HG02870 (cell line): ENCODE data around the gene ADAM22.

ENCODE experiments used
- ATAC-seq: cut with Tn5 transposase; IDR thresholded peaks from one replicate; pipeline ENCODE4 v1.9.1; 2021; ENCODE audit warnings: mild to moderate bottlenecking, moderate library complexity; ENCODE audit not compliant: unreplicated experiment

The ADAM22 gene

DNA sequence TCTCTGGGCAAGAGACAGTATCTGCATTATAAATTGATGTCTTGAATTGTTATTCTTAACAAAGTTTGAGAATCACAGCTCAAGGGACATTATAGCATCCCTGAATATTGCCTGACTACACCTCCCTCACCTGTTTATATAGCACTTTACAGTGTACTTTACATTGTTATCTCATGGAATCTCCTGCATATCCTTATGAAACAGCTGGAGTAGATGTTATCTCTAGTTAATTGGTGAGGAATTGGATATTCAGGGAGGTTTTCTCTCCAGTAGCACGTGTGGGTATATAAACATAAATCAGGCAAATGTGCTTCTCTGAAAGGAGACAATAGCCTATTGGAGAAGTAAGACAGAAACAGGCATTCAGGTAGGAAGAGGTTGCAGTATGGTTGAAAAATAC is 168.6 kb downstream of the ADAM22 start:
- ATAC-seq: no peak

DNA sequence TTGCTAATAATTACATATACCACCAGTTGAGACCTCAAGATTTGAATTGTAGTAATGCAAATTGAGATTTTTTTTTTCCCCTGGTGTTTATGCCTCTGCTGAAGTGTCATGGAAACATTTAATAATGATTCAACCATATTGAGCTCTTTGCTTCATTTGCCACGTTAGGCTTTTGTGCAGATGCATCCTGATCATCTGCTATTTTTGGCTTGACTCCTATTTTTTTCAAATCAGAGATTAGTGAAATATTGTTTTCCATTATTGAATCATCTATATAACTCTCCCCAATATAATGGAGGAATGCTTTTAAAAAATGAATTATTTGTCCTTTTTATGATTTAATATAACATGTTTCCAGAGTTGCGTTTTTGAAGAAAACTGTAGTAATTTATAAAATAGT is 170.7 kb downstream of the ADAM22 start:
- no peak for ATAC-seq

GRCh38 chr7:88105231-88105630 is 171.2 kb downstream of the ADAM22 start:
- ATAC-seq: no peak

DNA sequence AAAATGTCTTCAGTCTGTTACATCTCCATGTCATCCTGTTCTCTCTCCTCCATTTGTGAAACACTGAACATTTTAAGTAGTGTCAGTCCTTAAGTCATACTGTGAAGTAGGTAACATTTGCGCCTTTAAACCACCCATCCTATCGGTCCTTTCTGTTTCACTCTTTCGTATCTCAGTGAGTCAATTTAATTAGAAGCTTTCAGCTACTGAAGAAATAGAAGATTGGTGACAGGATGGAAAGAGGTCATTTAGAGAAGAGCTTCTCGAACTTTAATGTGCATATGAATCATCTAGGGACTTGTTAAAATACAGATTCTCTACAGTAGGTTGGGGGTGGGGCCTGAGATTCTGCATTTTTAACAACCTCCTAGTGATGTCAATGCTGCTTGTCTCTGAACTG is 172.4 kb downstream of the ADAM22 start:
- no peak for ATAC-seq

- ATAC-seq: no peak
These were observed 175.6 kb downstream of the ADAM22 start for GRCh38 chr7:88109612-88110011.

- ATAC-seq: no peak
These were observed 177.2 kb downstream of the ADAM22 start for GRCh38 chr7:88111140-88111743.

DNA sequence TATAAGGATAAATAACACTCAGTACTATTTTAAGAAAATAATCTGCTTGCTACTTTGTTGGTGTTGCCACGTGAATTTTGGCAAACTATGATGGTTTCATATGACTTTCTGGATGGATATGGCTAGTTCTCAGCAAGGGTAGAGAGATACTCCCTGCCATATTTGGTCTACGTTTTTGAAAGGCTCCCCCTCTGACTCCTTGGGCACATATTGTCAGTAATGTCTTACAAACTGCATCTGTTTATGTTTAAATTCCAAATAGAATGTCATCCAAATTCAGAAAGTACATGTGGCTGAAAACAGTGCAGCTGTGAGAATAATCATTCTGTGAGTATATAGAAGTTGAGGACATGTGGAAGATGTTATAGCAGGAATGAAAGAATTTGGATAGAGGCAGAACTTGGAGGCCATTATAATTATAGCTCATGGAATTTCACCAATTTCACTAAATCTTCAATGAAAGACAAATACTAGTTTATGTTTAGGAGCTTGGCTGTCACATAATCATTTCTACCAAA is 178.0 kb downstream of the ADAM22 start:
- ATAC-seq: no peak

DNA sequence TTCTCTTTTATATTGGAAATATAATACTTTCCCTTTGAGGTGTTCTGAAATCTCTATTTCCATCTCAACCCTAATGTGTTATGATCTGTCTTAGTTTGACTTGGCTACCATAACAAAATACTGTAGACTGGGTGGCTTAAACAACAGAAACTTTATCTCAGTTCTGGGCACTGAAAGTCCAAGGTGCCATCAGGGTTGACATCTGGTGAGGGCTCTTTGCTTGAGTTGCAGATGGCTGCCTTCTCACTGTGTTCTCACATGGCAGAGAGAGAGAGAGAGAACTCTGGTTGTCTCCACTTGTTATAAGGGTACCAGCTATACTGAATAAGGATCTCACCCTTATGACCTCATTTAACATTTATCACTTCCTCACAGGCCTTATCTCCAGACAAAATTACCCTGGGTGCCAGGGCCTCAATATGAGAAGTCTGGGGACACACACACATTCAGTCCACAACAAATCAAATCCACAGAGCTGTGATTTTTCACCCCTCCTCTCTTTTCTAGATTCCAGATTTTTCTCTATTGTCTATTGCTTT is 181.3 kb downstream of the ADAM22 start:
- no peak for ATAC-seq

DNA sequence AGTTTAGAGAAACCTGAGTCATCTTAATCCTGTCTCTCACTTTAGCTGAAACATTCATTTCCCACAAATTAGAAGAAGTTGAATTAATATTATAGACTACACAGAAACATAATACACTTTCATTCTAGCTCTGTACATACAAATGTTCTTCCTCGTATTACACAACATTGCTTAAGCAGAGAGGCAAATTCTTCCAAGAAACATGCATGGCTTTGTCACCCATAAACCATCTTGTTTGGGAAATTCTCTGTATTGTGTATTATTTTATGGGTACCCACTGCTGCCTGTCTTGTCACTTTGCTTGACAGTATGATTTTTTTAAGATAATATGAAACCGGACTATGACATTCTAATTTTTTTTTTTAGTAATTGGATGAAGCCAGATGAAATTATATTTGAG is 181.8 kb downstream of the ADAM22 start:
- ATAC-seq: no peak

DNA sequence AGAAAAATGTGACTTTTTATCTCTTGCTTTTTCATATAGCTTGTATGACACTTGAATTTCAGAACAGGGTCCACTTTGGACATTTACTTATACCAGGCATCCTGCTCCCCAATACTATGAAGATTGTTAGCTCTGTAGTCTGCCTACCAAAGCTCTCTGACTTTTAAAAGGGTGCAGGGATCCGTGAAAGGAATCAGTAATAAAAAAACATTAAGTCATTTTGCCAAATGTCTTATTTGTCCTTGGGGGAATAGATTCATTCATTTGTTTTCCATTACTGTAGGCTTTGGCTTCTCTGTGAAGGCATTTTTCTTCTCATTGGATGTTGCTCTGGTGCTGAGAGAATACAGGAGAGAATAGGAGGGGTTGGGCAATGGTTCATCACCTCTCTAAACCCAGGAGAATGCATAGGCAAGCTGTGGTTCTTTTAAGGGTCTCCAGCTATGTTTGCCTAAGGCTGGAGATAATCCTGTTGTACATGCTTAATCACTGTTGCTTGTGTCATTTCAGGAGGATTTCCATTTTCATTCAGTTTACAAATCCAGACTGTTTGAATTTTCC is 182.3 kb downstream of the ADAM22 start:
- ATAC-seq: no peak

- ATAC-seq: no peak
These were observed 183.3 kb downstream of the ADAM22 start for GRCh38 chr7:88117325-88117724.

DNA sequence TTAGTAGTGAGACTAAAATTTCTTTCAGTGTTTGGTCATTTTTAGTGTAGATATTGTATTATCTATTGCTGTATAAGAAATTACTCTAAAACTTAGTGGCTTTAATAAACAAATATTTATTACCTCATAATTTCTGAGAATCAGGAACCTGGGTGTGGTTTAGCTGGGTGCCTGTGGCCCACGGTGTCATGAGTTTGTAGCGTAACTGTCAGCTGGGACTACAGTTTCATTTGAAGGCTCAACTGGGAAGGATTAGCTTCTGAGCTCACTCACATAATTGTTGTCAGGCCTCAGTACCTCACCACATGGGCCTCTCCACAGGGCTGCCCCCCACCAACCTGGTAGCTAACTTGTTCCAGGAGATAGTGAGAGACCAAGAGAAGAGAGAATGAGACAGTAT is 187.3 kb downstream of the ADAM22 start:
- ATAC-seq: no peak

DNA sequence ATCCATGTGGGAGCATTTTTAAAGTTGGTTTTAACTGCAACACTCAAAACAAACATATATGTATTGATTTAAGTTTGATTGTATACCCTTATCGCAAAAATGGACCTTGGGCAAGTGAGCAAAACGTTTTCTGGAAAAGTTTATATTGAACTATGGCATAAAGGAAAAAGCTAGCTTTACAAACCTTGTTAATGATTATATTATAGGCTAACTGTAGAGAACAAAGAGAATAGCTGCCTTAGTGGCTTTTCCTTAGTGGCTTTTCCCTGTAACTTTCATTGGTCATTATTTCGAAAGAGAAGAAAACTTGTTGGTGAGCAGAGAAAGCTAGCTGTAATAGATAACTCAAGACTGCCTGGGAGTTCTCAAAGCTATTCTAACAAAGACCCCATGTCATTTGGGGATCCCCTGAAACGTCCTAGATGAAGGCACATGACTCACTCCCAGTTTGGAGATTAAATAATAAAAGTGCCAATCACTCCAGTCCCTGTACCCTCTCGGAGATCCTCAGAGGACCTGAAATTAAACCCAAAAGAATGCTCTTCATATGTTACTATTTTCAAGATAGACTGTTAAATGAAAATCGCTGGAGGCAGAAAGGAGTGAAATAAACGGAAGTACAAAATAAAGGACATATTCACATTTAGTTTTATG is 193.7 kb downstream of the ADAM22 start:
- ATAC-seq: no peak

GRCh38 chr7:88132725-88133124 is 198.7 kb downstream of the ADAM22 start:
- ATAC-seq: peak; percentile 89

- no peak for ATAC-seq
These were observed 206.9 kb downstream of the ADAM22 start for GRCh38 chr7:88140947-88141346.

DNA sequence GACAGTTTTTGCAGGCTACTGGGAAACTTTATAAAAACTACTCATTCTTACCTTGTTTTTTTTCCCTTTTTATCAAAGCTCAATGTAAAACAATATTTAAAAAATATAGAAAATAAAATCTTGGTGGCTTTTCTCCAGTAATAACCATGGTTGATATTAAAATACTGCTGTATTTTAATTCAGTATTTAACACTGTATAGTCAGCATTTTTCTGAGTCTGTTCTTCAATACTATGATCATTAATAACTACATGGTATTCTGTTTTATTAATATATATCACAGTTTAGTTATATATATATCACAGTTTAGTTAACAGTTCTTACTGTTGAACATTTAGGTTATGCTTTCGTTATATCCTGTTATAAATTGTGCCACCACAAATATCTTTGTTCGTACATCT is 207.4 kb downstream of the ADAM22 start:
- no peak for ATAC-seq

- ATAC-seq: no peak
These were observed 207.9 kb downstream of the ADAM22 start for GRCh38 chr7:88141953-88142352.

DNA sequence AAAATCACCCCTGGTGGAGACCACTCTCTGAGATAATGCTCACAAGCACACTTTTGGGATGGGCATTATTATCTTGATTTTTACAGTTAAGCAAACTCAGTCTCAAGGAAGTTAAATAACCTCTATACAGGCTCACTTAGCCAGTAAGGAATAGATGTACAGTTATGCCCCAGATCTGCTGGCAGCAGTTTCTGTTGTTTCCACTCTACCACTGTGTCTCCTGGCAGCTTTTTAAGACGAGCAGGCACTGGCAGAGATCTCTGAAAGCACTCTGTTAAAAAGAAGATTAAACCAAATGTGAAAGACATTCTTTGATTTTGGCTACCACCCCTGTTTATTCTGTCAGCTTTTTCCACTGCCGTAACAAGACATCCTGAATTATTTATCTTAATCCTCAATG is 212.6 kb downstream of the ADAM22 start:
- ATAC-seq: no peak

GRCh38 chr7:88147341-88147740 is 213.3 kb downstream of the ADAM22 start:
- no peak for ATAC-seq

- ATAC-seq: no peak
These were observed 213.9 kb downstream of the ADAM22 start for GRCh38 chr7:88147949-88148348.

GRCh38 chr7:88150033-88150432 is 216.0 kb downstream of the ADAM22 start:
- no peak for ATAC-seq

- no peak for ATAC-seq
These were observed 217.2 kb downstream of the ADAM22 start for GRCh38 chr7:88151119-88151790.
